Measurements from ENCODE around the gene COQ4. TPM values are rescaled to one million over a fixed set of nuclear protein-coding genes. Genes with fewer than 3 reads are reported as not detected.

Gene COQ4
- total RNA-seq, 1 donor from 2014 or later, result 58.5 TPM

DNA sequence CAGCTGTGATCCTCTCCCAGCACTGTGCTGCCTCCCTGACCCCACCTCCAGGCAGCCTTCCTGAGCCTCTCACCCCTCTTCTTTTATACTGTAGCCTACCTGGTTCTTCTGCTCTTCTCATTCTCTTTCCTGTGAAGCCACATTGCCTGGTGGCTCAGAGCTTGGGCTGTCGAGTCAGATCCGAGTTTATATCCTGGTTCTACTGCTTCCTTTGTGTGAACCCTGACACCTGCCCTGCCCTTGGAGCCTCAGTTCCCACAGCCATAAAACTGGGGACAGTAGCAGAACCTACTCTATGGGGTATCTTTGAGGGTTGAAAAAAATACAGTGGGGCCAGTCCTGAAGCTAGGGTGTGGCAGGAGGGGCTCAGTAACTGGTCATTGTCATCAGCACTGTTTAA is 26.5 kb downstream of the COQ4 start:
- Mint-ChIP-seq H3K27ac (no peak overlapping the region), H3K27me3 (no peaks in the 10 kb centered on the region), H3K9me3 (no peaks in the 10 kb centered on the region), H3K4me3 (no peak overlapping the region), H3K4me1 (ENCODE audit: unreplicated experiment) (no peaks in the 10 kb centered on the region), H3K36me3 (peaks cover 4% of the 10 kb centered on the region)
- no peak for DNase-seq (ENCODE audit: extremely low spot score, unreplicated experiment)
- TF ChIP-seq, protein P1, sequence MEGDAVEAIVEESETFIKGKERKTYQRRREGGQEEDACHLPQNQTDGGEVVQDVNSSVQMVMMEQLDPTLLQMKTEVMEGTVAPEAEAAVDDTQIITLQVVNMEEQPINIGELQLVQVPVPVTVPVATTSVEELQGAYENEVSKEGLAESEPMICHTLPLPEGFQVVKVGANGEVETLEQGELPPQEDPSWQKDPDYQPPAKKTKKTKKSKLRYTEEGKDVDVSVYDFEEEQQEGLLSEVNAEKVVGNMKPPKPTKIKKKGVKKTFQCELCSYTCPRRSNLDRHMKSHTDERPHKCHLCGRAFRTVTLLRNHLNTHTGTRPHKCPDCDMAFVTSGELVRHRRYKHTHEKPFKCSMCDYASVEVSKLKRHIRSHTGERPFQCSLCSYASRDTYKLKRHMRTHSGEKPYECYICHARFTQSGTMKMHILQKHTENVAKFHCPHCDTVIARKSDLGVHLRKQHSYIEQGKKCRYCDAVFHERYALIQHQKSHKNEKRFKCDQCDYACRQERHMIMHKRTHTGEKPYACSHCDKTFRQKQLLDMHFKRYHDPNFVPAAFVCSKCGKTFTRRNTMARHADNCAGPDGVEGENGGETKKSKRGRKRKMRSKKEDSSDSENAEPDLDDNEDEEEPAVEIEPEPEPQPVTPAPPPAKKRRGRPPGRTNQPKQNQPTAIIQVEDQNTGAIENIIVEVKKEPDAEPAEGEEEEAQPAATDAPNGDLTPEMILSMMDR (conservative IDR thresholded peaks at IDR 0.05), result no peak

DNA sequence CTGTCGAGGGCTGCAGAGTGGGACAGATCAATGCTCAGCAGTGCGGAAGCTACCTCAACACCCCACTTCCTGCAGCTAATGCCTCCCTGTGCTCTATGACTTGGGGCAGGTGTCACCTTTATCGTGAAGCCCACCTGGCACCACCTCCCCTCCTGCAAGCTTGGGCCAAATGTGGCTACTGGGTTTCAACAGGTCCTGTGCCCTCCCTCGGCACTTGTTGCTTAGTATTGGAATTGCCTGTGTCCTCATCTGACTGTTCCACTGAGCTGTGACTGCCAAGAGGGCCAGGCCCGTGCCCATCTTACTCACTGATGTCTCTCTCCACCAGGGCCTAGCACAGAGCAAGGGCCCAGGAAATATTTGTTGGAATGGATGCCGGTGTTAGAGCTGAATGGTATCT is 27.1 kb downstream of the COQ4 start:
- no peaks in the 10 kb centered on the region for H3K27me3 Mint-ChIP-seq
- H3K36me3 Mint-ChIP-seq, result peaks cover 4% of the 10 kb centered on the region
- no peaks in the 10 kb centered on the region for H3K4me1 Mint-ChIP-seq (ENCODE audit: unreplicated experiment)
- no peak overlapping the region for H3K27ac Mint-ChIP-seq
- no peaks in the 10 kb centered on the region for H3K9me3 Mint-ChIP-seq
- DNase-seq (ENCODE audit: extremely low spot score, unreplicated experiment), result no peak
- TF ChIP-seq, protein P1 (conservative IDR thresholded peaks at IDR 0.05), result no peak
- no peak overlapping the region for H3K4me3 Mint-ChIP-seq

DNA sequence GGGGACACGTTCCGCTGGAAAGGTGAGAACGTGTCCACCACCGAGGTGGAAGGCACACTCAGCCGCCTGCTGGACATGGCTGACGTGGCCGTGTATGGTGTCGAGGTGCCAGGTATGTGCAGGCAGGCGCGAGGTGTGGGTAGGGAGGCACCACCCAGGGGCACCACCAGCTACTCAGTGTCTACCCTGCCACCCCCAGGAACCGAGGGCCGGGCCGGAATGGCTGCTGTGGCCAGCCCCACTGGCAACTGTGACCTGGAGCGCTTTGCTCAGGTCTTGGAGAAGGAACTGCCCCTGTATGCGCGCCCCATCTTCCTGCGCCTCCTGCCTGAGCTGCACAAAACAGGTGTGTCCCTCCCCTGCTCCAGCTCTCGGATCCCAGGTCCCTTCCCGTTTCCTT is 32.8 kb downstream of the COQ4 start:
- TF ChIP-seq, protein P1 (conservative IDR thresholded peaks at IDR 0.05), result no peak
- Mint-ChIP-seq H3K27ac (no peak overlapping the region), H3K4me1 (ENCODE audit: unreplicated experiment) (no peaks in the 10 kb centered on the region), H3K36me3 (peaks cover 10% of the 10 kb centered on the region), H3K4me3 (no peak overlapping the region), H3K9me3 (no peaks in the 10 kb centered on the region), H3K27me3 (no peaks in the 10 kb centered on the region)
- DNase-seq (ENCODE audit: extremely low spot score, unreplicated experiment), result no peak

DNA sequence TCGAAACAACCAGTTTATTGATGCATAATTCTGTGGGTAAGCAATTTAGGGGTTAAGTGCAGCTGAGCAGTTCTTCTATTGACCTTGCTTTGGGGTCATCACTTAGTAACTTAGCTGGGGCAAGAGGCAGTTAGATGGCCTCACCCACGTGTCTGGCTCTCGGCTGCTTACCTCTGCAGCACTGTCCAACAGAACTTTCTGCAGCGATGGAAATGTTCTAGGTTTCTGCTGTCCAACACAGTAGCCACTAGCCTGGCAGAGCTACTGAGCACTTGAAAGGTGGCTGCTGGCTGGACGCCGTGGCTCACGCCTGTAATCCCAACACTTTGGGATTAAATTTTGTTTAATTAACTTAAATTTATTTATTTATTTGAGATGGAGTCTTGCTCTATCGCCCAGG is 35.5 kb downstream of the COQ4 start:
- no peak overlapping the region for H3K27ac Mint-ChIP-seq
- TF ChIP-seq, protein P1 (conservative IDR thresholded peaks at IDR 0.05), result no peak
- no peaks in the 10 kb centered on the region for H3K4me1 Mint-ChIP-seq (ENCODE audit: unreplicated experiment)
- peaks cover 5% of the 10 kb centered on the region for H3K36me3 Mint-ChIP-seq
- no peaks in the 10 kb centered on the region for H3K9me3 Mint-ChIP-seq
- no peak for DNase-seq (ENCODE audit: extremely low spot score, unreplicated experiment)
- H3K27me3 Mint-ChIP-seq, result no peaks in the 10 kb centered on the region
- no peak overlapping the region for H3K4me3 Mint-ChIP-seq

DNA sequence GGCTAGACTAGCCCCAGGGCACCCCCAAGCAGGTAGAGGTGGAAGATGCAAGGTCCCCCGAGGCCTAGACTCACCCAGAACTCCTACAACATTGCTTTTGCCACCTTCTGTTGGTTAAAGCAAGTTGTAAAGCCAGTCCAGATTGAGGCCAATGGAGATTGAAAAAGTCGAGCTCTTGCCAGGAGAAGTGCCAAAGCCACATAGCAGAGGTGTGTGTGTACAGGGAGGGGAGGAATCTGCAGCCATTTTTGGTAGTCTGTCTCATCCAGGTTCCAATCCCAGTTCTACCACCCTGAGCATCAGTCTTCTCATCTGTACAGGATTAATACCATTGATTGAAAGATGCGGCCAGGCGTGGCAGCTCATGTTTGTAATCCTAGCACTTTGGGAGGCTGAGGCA is 36.2 kb downstream of the COQ4 start:
- H3K4me1 Mint-ChIP-seq (ENCODE audit: unreplicated experiment), result no peaks in the 10 kb centered on the region
- H3K9me3 Mint-ChIP-seq, result no peaks in the 10 kb centered on the region
- H3K27ac Mint-ChIP-seq, result no peak overlapping the region
- no peak for DNase-seq (ENCODE audit: extremely low spot score, unreplicated experiment)
- TF ChIP-seq, protein P1 (conservative IDR thresholded peaks at IDR 0.05), result no peak
- no peaks in the 10 kb centered on the region for H3K27me3 Mint-ChIP-seq
- no peak overlapping the region for H3K4me3 Mint-ChIP-seq
- H3K36me3 Mint-ChIP-seq, result peaks cover 5% of the 10 kb centered on the region

DNA sequence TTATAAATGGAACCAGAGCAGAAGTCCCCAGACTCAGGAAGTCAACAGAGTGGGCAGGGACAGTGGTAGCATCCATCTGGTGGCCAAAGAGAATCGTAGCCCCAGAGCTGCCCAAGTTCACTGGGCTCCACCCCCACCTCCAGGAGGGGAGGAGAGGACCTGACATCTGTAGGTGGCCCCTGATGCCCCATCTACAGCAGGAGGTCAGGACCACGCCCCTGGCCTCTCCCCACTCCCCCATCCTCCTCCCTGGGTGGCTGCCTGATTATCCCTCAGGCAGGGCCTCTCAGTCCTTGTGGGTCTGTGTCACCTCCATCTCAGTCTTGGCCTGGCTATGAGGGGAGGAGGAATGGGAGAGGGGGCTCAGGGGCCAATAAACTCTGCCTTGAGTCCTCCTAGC is 38.2 kb downstream of the COQ4 start:
- Mint-ChIP-seq H3K9me3 (no peaks in the 10 kb centered on the region), H3K4me1 (ENCODE audit: unreplicated experiment) (peaks cover 6% of the 10 kb centered on the region), H3K27ac (peak overlapping the region; percentile 39), H3K27me3 (no peaks in the 10 kb centered on the region), H3K36me3 (peaks cover 3% of the 10 kb centered on the region), H3K4me3 (no peak overlapping the region)
- TF ChIP-seq, protein P1 (conservative IDR thresholded peaks at IDR 0.05), result no peak
- no peak for DNase-seq (ENCODE audit: extremely low spot score, unreplicated experiment)
